NCI-H460 (cell line): ENCODE data around the gene ITPKC. TPM values are rescaled to one million over a fixed set of nuclear protein-coding genes. Genes with fewer than 3 reads are reported as not detected.

Experiments
- DNase-seq: peaks from one replicate; pipeline ENCODE4 v3.0.0-alpha.2; 2016; ENCODE audit warnings: low read depth; ENCODE audit errors: extremely low read depth
- polyA plus RNA-seq: library from polyadenylated mRNA; depleted of rRNA; stranded (reverse); fragments of >200 nt; gene quantifications from 2 replicates; pipeline ENCODE4 v1.2.3, GENCODE V29; 2014; cell fraction: nucleus; rRNA removed
- total RNA-seq: library from RNA; depleted of rRNA; stranded (reverse); fragments of >200 nt; shearing (Covaris generic); gene quantifications from 2 replicates; pipeline ENCODE4 v1.2.3, GENCODE V29; 2014; rRNA removed

The ITPKC gene
- total RNA-seq, result 5.2 and 6.2 TPM in 2 replicates
- polyA plus RNA-seq, result 6.7 and 8.1 TPM in 2 replicates

- DNase-seq, result peak; percentile 95
These were observed at the start of gene ITPKC, which contains the start of gene COQ8B for GRCh38 chr19:40716482-40717324. Gene ITPKC (plus strand): TSS chr19:40717112. CDS start chr19:40717136, 24 bp downstream. Gene COQ8B (minus strand): TSS chr19:40716886. CDS start chr19:40714632, 2,254 bp downstream.

- no peak for DNase-seq
These were observed 49.3 kb upstream of the ITPKC start for GRCh38 chr19:40667602-40668001.

GRCh38 chr19:40668991-40669614 is 47.8 kb upstream of the ITPKC start:
- DNase-seq, result no peak

- DNase-seq, result no peak
These were observed 45.5 kb upstream of the ITPKC start for GRCh38 chr19:40671404-40671803.

GRCh38 chr19:40672038-40672437 is 44.9 kb upstream of the ITPKC start:
- no peak for DNase-seq

- DNase-seq, result no peak
These were observed 44.2 kb upstream of the ITPKC start for GRCh38 chr19:40672573-40673299.

GRCh38 chr19:40673397-40673796 is 43.5 kb upstream of the ITPKC start:
- no peak for DNase-seq

GRCh38 chr19:40674291-40674690 is 42.6 kb upstream of the ITPKC start:
- no peak for DNase-seq

GRCh38 chr19:40677156-40677555 is 39.8 kb upstream of the ITPKC start:
- no peak for DNase-seq

- no peak for DNase-seq
These were observed 35.9 kb upstream of the ITPKC start for GRCh38 chr19:40681039-40681438.

- no peak for DNase-seq
These were observed 34.4 kb upstream of the ITPKC start for GRCh38 chr19:40682431-40682964.

GRCh38 chr19:40683437-40683836 is 33.5 kb upstream of the ITPKC start:
- DNase-seq, result no peak

- no peak for DNase-seq
These were observed 32.6 kb upstream of the ITPKC start for GRCh38 chr19:40684280-40684679.

GRCh38 chr19:40685016-40685526 is 31.8 kb upstream of the ITPKC start:
- no peak for DNase-seq

- DNase-seq, result no peak
These were observed 31.3 kb upstream of the ITPKC start for GRCh38 chr19:40685563-40685962.

GRCh38 chr19:40686882-40687524 is 29.9 kb upstream of the ITPKC start:
- DNase-seq, result no peak

- DNase-seq, result no peak
These were observed 29.3 kb upstream of the ITPKC start for GRCh38 chr19:40687525-40688016.

- DNase-seq, result no peak
These were observed 28.6 kb upstream of the ITPKC start for GRCh38 chr19:40688309-40688708.

GRCh38 chr19:40688987-40689338 is 27.9 kb upstream of the ITPKC start:
- DNase-seq, result no peak
